ENCODE measurements around the gene HDGFL2.
A peak's percentile ranks its signal among the peaks of the same experiment; 100 is the strongest.

Gene HDGFL2

GRCh38 chr19:4499855-4500254 is 27.8 kb downstream of the HDGFL2 start:
- no peak for DNase-seq

- DNase-seq: no peak
These were observed 28.9 kb downstream of the HDGFL2 start for GRCh38 chr19:4500841-4501591.

GRCh38 chr19:4501691-4502090 is 29.6 kb downstream of the HDGFL2 start:
- no peak for DNase-seq

- no peak for DNase-seq
These were observed 30.4 kb downstream of the HDGFL2 start for GRCh38 chr19:4502282-4503131.

GRCh38 chr19:4503132-4503824 is 31.2 kb downstream of the HDGFL2 start:
- no peak for DNase-seq

- no peak for DNase-seq
These were observed 31.7 kb downstream of the HDGFL2 start for GRCh38 chr19:4503825-4504170.

- no peak for DNase-seq
These were observed 32.2 kb downstream of the HDGFL2 start for GRCh38 chr19:4504297-4504701.

GRCh38 chr19:4504891-4505569 is 32.9 kb downstream of the HDGFL2 start:
- no peak for DNase-seq

- DNase-seq: no peak
These were observed 33.7 kb downstream of the HDGFL2 start for GRCh38 chr19:4505570-4506448.

- peak; percentile 71 for DNase-seq
These were observed 34.5 kb downstream of the HDGFL2 start for GRCh38 chr19:4506449-4507149.

- no peak for DNase-seq
These were observed 35.0 kb downstream of the HDGFL2 start for GRCh38 chr19:4507150-4507452.

GRCh38 chr19:4507804-4508203 is 35.7 kb downstream of the HDGFL2 start:
- DNase-seq: no peak

GRCh38 chr19:4508698-4509097 is 36.6 kb downstream of the HDGFL2 start:
- no peak for DNase-seq

- no peak for DNase-seq
These were observed 38.5 kb downstream of the HDGFL2 start for GRCh38 chr19:4510435-4511255.

GRCh38 chr19:4511300-4512054 is 39.4 kb downstream of the HDGFL2 start:
- DNase-seq: no peak

- no peak for DNase-seq
These were observed 40.0 kb downstream of the HDGFL2 start for GRCh38 chr19:4512070-4512469.

- DNase-seq: no peak
These were observed 41.2 kb downstream of the HDGFL2 start for GRCh38 chr19:4513248-4513647.

GRCh38 chr19:4515732-4516131 is 43.6 kb downstream of the HDGFL2 start:
- DNase-seq: no peak

GRCh38 chr19:4516199-4516938 is 44.3 kb downstream of the HDGFL2 start:
- DNase-seq: no peak
